SK-N-SH treated with all-trans-retinoic acid at 6 μM for 48 hours (cell line): ENCODE results near the gene RBL1.

Experiments
- ATAC-seq: fragments of 200-7000 bp; cut with Tn5 transposase; 3 replicates; pipeline ENCODE4 v1.9.1; 2020; ENCODE audit warnings: mild to moderate bottlenecking, moderate library complexity
- ARNTL ChIP-seq: fragments of 450-650 bp; formaldehyde crosslinking; IDR thresholded peaks from 2 replicates; pipeline ENCODE4 v1.5.0; 2020; ENCODE audit warnings: low read depth, mild to moderate bottlenecking, moderate library complexity, borderline replicate concordance
- BACH2 ChIP-seq: fragments of 250-450 bp; sonication (Bioruptor Pico); IDR thresholded peaks from 2 replicates; pipeline ENCODE4 v1.9.0; 2021; ENCODE audit warnings: mild to moderate bottlenecking, borderline replicate concordance
- ESRRG ChIP-seq: fragments of 250-450 bp; sonication (Bioruptor Pico); IDR thresholded peaks from 2 replicates; pipeline ENCODE4 v1.6.1; 2021; ENCODE audit warnings: mild to moderate bottlenecking
- GLIS3 ChIP-seq: fragments of 250-450 bp; sonication (Bioruptor Pico); IDR thresholded peaks from 2 replicates; pipeline ENCODE4 v1.5.0; 2020; ENCODE audit warnings: mild to moderate bottlenecking, moderate library complexity
- ISL1 ChIP-seq: fragments of 250-450 bp; sonication (Bioruptor Pico); IDR thresholded peaks from 2 replicates; pipeline ENCODE4 v2.1.2; 2022; ENCODE audit warnings: mild to moderate bottlenecking, moderate library complexity
- OSR1 ChIP-seq: fragments of 250-450 bp; sonication (Bioruptor Pico); IDR thresholded peaks from 2 replicates; pipeline ENCODE4 v1.8.0; 2022; ENCODE audit warnings: moderate library complexity, mild to moderate bottlenecking, inconsistent platforms
- PPARA ChIP-seq: fragments of 250-450 bp; sonication (Bioruptor Pico); IDR thresholded peaks from 2 replicates; pipeline ENCODE4 v1.5.0; 2020; ENCODE audit warnings: mild to moderate bottlenecking, borderline replicate concordance
- RARB ChIP-seq: fragments of 250-450 bp; sonication (Bioruptor Pico); IDR thresholded peaks from 2 replicates; pipeline ENCODE4 v1.8.0; 2021; ENCODE audit warnings: mild to moderate bottlenecking, moderate library complexity
- SNAI2 ChIP-seq: fragments of 250-450 bp; sonication (Bioruptor Pico); IDR thresholded peaks from 2 replicates; pipeline ENCODE4 v1.5.0; 2020; ENCODE audit warnings: mild to moderate bottlenecking, moderate library complexity
- TCF4 ChIP-seq: fragments of 250-450 bp; sonication (Bioruptor Pico); IDR thresholded peaks from 2 replicates; pipeline ENCODE4 v1.8.0; 2021; ENCODE audit warnings: mild to moderate bottlenecking, moderate library complexity, borderline replicate concordance
- TOX ChIP-seq: fragments of 250-450 bp; sonication (Bioruptor Pico); IDR thresholded peaks from 2 replicates; pipeline ENCODE4 v1.8.0; 2021; ENCODE audit warnings: mild to moderate bottlenecking, moderate library complexity, borderline replicate concordance
- ZC3H10 ChIP-seq: fragments of 250-450 bp; sonication (Bioruptor Pico); IDR thresholded peaks from 2 replicates; pipeline ENCODE4 v1.5.1; 2021; ENCODE audit warnings: mild to moderate bottlenecking, moderate library complexity
- ZFP3 ChIP-seq: fragments of 250-450 bp; sonication (Bioruptor Pico); IDR thresholded peaks from 2 replicates; pipeline ENCODE4 v1.5.0; 2020; ENCODE audit warnings: mild to moderate bottlenecking, moderate library complexity
- ZNF565 ChIP-seq: fragments of 450-650 bp; formaldehyde crosslinking; conservative IDR thresholded peaks from 2 replicates; pipeline ENCODE4 v1.5.0; 2020; ENCODE audit warnings: low read depth, mild to moderate bottlenecking, moderate library complexity
- ZNF70 ChIP-seq: fragments of 450-650 bp; formaldehyde crosslinking; IDR thresholded peaks from 2 replicates; pipeline ENCODE4 v1.5.0; 2020; ENCODE audit warnings: mild to moderate bottlenecking, moderate library complexity
- ZNF8 ChIP-seq: fragments of 450-650 bp; formaldehyde crosslinking; IDR thresholded peaks from 2 replicates; pipeline ENCODE4 v1.5.0; 2020; ENCODE audit warnings: mild to moderate bottlenecking, moderate library complexity
- TF ChIP-seq, protein P1 (sequence below): fragments of 250-450 bp; sonication (Bioruptor Pico); IDR thresholded peaks from 2 replicates; pipeline ENCODE4 v1.5.1; 2020; ENCODE audit warnings: low read depth, mild to moderate bottlenecking, moderate library complexity
- TF ChIP-seq, protein P2 (sequence below): fragments of 250-450 bp; sonication (Bioruptor Pico); IDR thresholded peaks from 2 replicates; pipeline ENCODE4 v1.8.0; 2020; ENCODE audit warnings: mild to moderate bottlenecking, moderate library complexity, borderline replicate concordance
- TF ChIP-seq, protein P3 (sequence below): fragments of 250-450 bp; sonication (Bioruptor Pico); IDR thresholded peaks from 2 replicates; pipeline ENCODE4 v1.8.0; 2021; ENCODE audit warnings: low read depth, mild to moderate bottlenecking, moderate library complexity, borderline replicate concordance
- TF ChIP-seq, protein P4 (sequence below): fragments of 250-450 bp; sonication (Bioruptor Pico); IDR thresholded peaks from 2 replicates; pipeline ENCODE4 v1.5.1; 2021; ENCODE audit warnings: mild to moderate bottlenecking, moderate library complexity
- TF ChIP-seq, protein P5 (sequence below): fragments of 250-450 bp; sonication (Bioruptor Pico); IDR thresholded peaks from 2 replicates; pipeline ENCODE4 v1.5.0; 2020; ENCODE audit warnings: mild to moderate bottlenecking, moderate library complexity

The RBL1 gene

DNA sequence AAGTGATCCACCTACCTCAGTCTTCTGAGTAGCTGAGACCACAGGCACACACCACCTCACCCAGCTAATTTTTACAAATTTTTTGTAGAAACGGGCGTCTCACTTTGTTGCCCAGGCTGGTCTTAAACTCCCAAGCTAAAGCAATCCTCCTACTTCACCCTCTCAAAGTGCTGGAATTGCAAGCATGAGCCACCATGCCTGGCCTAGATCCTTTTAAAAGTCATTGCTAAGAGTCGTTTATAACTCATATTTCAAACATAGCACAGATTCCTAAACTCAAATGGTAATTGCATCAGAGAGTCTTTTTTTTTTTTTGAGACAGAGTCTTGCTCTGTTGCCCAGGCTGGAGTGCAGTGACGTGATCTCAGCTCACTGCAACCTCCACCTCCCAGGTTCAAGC lies 136.6 kb downstream of the RBL1 start:
- TF ChIP-seq ZFP3 (CRISPR knock-in tag) = no peak
- no peak for TF ChIP-seq SNAI2 (CRISPR knock-in tag)
- no peak for TF ChIP-seq PPARA (CRISPR knock-in tag)
- TF ChIP-seq ZNF70 (CRISPR knock-in tag) = no peak
- TF ChIP-seq TCF4 (CRISPR knock-in tag) = no peak
- TF ChIP-seq TOX (CRISPR knock-in tag) = no peak
- TF ChIP-seq, protein P1, sequence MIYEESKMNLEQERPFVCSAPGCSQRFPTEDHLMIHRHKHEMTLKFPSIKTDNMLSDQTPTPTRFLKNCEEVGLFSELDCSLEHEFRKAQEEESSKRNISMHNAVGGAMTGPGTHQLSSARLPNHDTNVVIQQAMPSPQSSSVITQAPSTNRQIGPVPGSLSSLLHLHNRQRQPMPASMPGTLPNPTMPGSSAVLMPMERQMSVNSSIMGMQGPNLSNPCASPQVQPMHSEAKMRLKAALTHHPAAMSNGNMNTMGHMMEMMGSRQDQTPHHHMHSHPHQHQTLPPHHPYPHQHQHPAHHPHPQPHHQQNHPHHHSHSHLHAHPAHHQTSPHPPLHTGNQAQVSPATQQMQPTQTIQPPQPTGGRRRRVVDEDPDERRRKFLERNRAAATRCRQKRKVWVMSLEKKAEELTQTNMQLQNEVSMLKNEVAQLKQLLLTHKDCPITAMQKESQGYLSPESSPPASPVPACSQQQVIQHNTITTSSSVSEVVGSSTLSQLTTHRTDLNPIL (CRISPR knock-in tag) = no peak
- TF ChIP-seq, protein P2, sequence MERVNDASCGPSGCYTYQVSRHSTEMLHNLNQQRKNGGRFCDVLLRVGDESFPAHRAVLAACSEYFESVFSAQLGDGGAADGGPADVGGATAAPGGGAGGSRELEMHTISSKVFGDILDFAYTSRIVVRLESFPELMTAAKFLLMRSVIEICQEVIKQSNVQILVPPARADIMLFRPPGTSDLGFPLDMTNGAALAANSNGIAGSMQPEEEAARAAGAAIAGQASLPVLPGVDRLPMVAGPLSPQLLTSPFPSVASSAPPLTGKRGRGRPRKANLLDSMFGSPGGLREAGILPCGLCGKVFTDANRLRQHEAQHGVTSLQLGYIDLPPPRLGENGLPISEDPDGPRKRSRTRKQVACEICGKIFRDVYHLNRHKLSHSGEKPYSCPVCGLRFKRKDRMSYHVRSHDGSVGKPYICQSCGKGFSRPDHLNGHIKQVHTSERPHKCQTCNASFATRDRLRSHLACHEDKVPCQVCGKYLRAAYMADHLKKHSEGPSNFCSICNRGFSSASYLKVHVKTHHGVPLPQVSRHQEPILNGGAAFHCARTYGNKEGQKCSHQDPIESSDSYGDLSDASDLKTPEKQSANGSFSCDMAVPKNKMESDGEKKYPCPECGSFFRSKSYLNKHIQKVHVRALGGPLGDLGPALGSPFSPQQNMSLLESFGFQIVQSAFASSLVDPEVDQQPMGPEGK = no peak
- no peak for TF ChIP-seq BACH2 (CRISPR knock-in tag)
- TF ChIP-seq ZC3H10 (CRISPR knock-in tag) = no peak
- no peak for TF ChIP-seq ZNF565 (CRISPR knock-in tag)
- TF ChIP-seq RARB (CRISPR knock-in tag) = no peak
- TF ChIP-seq ZNF8 (CRISPR knock-in tag) = no peak
- no peak for TF ChIP-seq GLIS3
- TF ChIP-seq ISL1 (CRISPR knock-in tag) = no peak
- TF ChIP-seq, protein P3, sequence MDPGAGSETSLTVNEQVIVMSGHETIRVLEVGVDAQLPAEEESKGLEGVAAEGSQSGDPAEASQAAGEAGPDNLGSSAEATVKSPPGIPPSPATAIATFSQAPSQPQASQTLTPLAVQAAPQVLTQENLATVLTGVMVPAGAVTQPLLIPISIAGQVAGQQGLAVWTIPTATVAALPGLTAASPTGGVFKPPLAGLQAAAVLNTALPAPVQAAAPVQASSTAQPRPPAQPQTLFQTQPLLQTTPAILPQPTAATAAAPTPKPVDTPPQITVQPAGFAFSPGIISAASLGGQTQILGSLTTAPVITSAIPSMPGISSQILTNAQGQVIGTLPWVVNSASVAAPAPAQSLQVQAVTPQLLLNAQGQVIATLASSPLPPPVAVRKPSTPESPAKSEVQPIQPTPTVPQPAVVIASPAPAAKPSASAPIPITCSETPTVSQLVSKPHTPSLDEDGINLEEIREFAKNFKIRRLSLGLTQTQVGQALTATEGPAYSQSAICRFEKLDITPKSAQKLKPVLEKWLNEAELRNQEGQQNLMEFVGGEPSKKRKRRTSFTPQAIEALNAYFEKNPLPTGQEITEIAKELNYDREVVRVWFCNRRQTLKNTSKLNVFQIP (CRISPR knock-in tag) = no peak
- TF ChIP-seq ESRRG (CRISPR knock-in tag) = no peak
- TF ChIP-seq ARNTL (CRISPR knock-in tag) = no peak
- no peak for TF ChIP-seq OSR1
- no peak for ATAC-seq

DNA sequence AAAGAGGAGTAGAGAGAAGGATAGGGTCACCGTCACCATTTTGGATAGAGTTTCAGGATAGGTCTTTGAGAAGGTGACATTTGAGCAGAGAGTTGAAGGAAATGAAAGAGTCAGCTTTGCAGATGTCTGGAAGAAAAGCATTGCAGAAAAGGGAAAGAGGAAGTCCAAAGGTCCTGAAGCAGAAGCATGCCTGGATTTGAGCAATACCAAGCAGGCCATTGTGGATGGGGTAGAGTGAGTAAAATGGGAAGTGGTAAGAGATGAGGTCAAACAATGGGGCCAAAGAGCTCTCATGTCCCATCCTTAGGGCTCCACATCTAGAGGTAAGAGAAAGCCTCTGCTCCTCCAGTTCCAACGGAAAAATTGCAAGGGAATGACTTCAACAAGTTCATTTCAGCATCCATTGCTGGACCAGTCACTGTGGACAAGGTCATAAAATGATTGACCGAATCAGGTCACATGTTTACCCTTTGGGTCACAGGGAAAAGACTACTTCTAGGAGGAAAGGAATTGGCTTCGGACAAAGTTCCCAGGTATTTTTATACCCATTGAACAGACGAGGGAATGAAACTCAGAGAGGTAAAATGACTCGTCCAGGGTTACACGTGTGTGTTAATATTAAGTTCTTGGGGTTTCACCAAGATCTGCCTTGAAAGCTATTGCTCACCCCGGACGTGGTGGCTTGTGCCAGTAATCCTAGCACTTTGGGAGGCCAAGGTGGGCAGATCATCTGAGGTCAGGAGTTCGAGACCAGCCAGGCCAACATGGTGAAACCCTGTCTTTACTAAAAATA lies 137.7 kb downstream of the RBL1 start:
- no peak for ATAC-seq
- TF ChIP-seq, protein P2 = no peak
- TF ChIP-seq, protein P3 (CRISPR knock-in tag) = no peak
- TF ChIP-seq OSR1 (no peak), RARB (CRISPR knock-in tag) (no peak), PPARA (CRISPR knock-in tag) (no peak), ARNTL (CRISPR knock-in tag) (no peak), ISL1 (CRISPR knock-in tag) (no peak), ZNF565 (CRISPR knock-in tag) (no peak), ZNF8 (CRISPR knock-in tag) (no peak), ZC3H10 (CRISPR knock-in tag) (no peak), BACH2 (CRISPR knock-in tag) (no peak)
- TF ChIP-seq, protein P4, sequence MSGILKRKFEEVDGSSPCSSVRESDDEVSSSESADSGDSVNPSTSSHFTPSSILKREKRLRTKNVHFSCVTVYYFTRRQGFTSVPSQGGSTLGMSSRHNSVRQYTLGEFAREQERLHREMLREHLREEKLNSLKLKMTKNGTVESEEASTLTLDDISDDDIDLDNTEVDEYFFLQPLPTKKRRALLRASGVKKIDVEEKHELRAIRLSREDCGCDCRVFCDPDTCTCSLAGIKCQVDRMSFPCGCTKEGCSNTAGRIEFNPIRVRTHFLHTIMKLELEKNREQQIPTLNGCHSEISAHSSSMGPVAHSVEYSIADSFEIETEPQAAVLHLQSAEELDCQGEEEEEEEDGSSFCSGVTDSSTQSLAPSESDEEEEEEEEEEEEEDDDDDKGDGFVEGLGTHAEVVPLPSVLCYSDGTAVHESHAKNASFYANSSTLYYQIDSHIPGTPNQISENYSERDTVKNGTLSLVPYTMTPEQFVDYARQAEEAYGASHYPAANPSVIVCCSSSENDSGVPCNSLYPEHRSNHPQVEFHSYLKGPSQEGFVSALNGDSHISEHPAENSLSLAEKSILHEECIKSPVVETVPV (CRISPR knock-in tag) = no peak
- TF ChIP-seq, protein P5, sequence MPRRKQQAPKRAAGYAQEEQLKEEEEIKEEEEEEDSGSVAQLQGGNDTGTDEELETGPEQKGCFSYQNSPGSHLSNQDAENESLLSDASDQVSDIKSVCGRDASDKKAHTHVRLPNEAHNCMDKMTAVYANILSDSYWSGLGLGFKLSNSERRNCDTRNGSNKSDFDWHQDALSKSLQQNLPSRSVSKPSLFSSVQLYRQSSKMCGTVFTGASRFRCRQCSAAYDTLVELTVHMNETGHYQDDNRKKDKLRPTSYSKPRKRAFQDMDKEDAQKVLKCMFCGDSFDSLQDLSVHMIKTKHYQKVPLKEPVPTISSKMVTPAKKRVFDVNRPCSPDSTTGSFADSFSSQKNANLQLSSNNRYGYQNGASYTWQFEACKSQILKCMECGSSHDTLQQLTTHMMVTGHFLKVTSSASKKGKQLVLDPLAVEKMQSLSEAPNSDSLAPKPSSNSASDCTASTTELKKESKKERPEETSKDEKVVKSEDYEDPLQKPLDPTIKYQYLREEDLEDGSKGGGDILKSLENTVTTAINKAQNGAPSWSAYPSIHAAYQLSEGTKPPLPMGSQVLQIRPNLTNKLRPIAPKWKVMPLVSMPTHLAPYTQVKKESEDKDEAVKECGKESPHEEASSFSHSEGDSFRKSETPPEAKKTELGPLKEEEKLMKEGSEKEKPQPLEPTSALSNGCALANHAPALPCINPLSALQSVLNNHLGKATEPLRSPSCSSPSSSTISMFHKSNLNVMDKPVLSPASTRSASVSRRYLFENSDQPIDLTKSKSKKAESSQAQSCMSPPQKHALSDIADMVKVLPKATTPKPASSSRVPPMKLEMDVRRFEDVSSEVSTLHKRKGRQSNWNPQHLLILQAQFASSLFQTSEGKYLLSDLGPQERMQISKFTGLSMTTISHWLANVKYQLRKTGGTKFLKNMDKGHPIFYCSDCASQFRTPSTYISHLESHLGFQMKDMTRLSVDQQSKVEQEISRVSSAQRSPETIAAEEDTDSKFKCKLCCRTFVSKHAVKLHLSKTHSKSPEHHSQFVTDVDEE = no peak
